Colonic mucosa (tissue), 4 donors: ENCODE results near the gene PLCH1. TPM values are rescaled to one million over a fixed set of nuclear protein-coding genes. Genes with fewer than 3 reads are reported as not detected.

Source experiments
- DNase-seq: peaks from one replicate; pipeline ENCODE4 v3.0.0-alpha.2; 2020
- H3K27ac ChIP-seq: fragments of 200-600 bp; one replicate; pipeline ENCODE4 v1.8.0; 2021
- H3K27me3 ChIP-seq: fragments of 200-600 bp; one replicate; pipeline ENCODE4 v1.8.0; 2021
- H3K36me3 ChIP-seq: fragments of 200-600 bp; one replicate; pipeline ENCODE4 v1.8.0; 2021
- H3K4me1 ChIP-seq: fragments of 200-600 bp; one replicate; pipeline ENCODE4 v1.8.0; 2021; ENCODE audit warnings: mild to moderate bottlenecking
- H3K4me3 ChIP-seq: fragments of 200-600 bp; one replicate; pipeline ENCODE4 v1.8.0; 2021
- H3K9ac ChIP-seq, 2 donors: one replicate each; pipeline ENCODE4 v1.7.0; 2013; ENCODE audit warnings: control low read depth in 2 of 2, low read depth in 2 of 2, low read length in 2 of 2
- H3K9me3 ChIP-seq: fragments of 200-600 bp; one replicate; pipeline ENCODE4 v1.8.0; 2021
- CTCF ChIP-seq: fragments of 200-600 bp; IDR thresholded peaks from one replicate; pipeline ENCODE4 v1.8.0; 2022; ENCODE audit warnings: antibody characterized with exemption, mild to moderate bottlenecking
- intact Hi-C: fragments of 100-400 bp; cut with DNase I; formaldehyde crosslinking; loops from one replicate; pipeline ENCODE4 v1.14.1; 2022
- total RNA-seq, 2 donors: library from RNA; stranded (reverse); fragmentation: NEBNext Ultra II Directional in 1 of 2; extraction: Animal tissue kit (Norgen Biotek cat#: 25700) in 1 of 2; gene quantifications; one replicate each; pipeline ENCODE4 v1.2.1, GENCODE V29; 2021
- donor health status: healthy.
- donor health status: DM: no; HTN: no; CAD: no.
- donor health status: DM: no; HTN: no; CAD: no.

Gene PLCH1
- total RNA-seq, 2 donors from 2014 or later = 8.2 to 11.0 TPM

DNA sequence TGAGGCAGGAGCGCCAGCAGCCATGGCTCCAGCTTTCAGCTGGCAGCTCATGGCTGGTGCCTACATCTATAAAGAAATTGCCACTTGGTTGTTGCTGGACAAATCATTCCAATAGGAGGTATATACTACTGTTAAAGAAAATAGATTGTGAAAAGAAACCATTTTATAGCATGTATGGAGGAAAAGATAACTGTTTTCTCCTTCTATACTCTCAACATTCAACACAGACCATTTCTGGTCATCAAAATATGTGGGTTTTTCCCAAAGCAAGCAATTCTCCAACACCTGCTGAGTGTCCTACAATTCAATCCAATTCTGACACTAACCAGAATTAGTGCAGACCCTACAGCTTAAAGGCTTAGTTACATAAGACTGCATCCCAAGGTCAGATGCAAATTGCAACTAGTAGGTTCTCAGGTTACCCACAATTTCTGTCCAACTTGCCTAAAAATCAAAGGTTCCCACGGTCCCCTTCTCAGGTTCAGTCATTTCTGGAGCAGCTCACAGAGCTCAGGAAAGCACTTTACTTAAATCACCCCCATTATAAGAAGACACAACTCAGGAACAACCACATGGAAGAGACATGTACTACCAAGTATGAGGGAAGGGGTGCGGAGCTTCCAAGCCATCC lies 409.0 kb downstream of the PLCH1 start:
- Histone ChIP-seq H3K27me3 (no peaks in the 10 kb centered on the region), H3K27ac (no peak overlapping the region), H3K36me3 (no peaks in the 10 kb centered on the region), H3K4me3 (no peak overlapping the region), H3K4me1 (no peaks in the 10 kb centered on the region), H3K9me3 (no peaks in the 10 kb centered on the region), H3K9ac (no peak overlapping the region)
- intact Hi-C loops = no loop called here
- TF ChIP-seq CTCF = no peak
- DNase-seq = no peak

- no peak for TF ChIP-seq CTCF
- H3K36me3 ChIP-seq = no peaks in the 10 kb centered on the region
- no peak overlapping the region for H3K9ac ChIP-seq
- intact Hi-C loops = no loop called here
- no peaks in the 10 kb centered on the region for H3K9me3 ChIP-seq
- DNase-seq = no peak
- H3K27me3 ChIP-seq = no peaks in the 10 kb centered on the region
- no peaks in the 10 kb centered on the region for H3K4me1 ChIP-seq
- no peak overlapping the region for H3K4me3 ChIP-seq
- no peak overlapping the region for H3K27ac ChIP-seq
Observed at GRCh38 chr3:155334914-155335723, 409.8 kb downstream of the PLCH1 start.

DNA sequence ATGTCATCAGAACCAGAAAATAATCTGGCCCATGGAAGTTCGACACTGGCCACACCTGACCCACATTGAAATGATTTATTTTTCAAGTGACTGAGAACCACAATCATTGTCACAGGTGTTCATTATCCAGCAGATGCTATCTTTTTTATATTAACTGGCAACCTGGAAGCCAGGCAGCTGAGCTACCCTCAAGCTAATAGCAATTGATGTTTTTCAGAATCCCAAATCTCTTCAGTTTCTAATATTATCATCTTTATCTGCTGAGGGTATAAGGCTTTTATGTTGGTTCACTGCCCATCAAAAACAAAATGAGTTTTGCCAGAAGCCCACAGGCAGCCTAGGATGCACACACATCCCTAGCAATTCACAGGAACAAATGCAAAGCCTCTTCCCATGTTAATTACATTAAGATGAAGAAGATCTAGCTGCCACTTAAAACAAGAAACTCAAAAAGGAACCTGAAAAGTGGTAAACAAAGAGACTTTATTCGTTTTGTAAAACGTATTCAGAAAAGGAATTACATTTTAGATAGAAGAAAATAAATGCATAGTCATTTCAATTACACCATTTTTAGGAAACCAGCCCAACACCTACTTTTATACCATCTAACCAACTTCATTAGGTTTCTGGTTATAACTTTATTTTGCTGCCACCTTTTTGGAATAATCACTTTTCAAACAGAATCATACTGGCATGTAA lies 410.5 kb downstream of the PLCH1 start:
- H3K4me1 ChIP-seq = no peaks in the 10 kb centered on the region
- intact Hi-C loops = no loop called here
- TF ChIP-seq CTCF = no peak

DNA sequence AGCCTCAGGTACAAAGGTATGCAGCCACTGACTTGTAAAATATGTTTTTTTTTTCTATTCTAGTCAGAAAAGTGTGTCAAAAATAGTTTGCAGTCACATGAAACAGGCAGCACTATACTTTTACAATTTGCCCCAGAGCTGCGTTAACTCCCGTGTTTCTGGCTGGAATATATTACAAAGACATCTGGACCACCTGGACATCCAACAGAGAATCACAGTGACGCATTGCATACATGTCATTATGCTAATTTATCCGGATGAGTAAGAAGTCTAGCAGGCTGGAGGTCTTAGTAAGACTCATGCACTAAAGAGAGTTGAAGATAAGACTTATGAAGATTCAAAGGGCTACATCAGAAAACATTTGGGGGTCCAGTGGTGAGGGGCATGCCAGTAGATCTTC lies 412.2 kb downstream of the PLCH1 start:
- intact Hi-C loops = no loop called here
- Histone ChIP-seq H3K36me3 (no peaks in the 10 kb centered on the region), H3K4me3 (no peak overlapping the region), H3K9me3 (no peaks in the 10 kb centered on the region), H3K27me3 (no peaks in the 10 kb centered on the region), H3K27ac (no peak overlapping the region), H3K4me1 (no peaks in the 10 kb centered on the region), H3K9ac (no peak overlapping the region)
- TF ChIP-seq CTCF = no peak
- DNase-seq = no peak

More for the DNA sequence above, 410.5 kb downstream of the PLCH1 start:
- Histone ChIP-seq H3K9ac (no peak overlapping the region), H3K27ac (no peak overlapping the region), H3K27me3 (no peaks in the 10 kb centered on the region), H3K4me3 (no peak overlapping the region), H3K36me3 (no peaks in the 10 kb centered on the region), H3K9me3 (no peaks in the 10 kb centered on the region)
- no peak for DNase-seq

DNA sequence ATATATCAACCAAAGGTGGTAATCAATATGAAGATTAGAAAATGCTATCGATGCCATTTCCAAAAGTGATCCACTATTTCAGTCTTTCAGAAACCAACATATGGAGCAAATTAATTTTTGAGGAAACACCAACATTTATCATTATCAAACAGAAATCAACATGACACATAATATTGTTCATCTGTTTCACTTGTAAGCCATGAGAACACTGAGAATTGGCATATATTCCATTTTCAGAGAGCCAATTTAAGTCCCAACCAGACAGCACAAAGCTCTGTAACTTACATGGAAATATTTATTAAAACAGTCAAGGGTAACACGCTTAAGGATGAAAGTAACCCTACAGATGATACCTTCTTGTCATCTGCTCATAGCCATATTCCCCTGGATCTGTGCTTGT lies 413.8 kb downstream of the PLCH1 start:
- Histone ChIP-seq H3K27me3 (no peaks in the 10 kb centered on the region), H3K4me1 (no peaks in the 10 kb centered on the region)
- intact Hi-C loops = no loop called here

More for the DNA sequence above, 413.8 kb downstream of the PLCH1 start:
- H3K4me3 ChIP-seq = no peak overlapping the region
- H3K27ac ChIP-seq = no peak overlapping the region
- H3K36me3 ChIP-seq = no peaks in the 10 kb centered on the region
- DNase-seq = no peak
- H3K9me3 ChIP-seq = no peaks in the 10 kb centered on the region
- no peak overlapping the region for H3K9ac ChIP-seq
- no peak for TF ChIP-seq CTCF
